Parathyroid adenoma (tissue), 2 donors: Measurements from ENCODE around the gene EGF.
"Not testable (repeated sequence)": the region's sequence is repeated elsewhere in the genome, so short reads cannot be mapped to it uniquely, and the experiment has no call there.

Experiments
- H2AFZ ChIP-seq: fragments of 300-600 bp; sonication (generic); one replicate; pipeline ENCODE4 v1.7.0; 2017; ENCODE audit warnings: antibody characterized with exemption, mild to moderate bottlenecking
- H3K27ac ChIP-seq: fragments of 300-600 bp; sonication (generic); one replicate; pipeline ENCODE4 v1.7.0; 2017
- H3K27me3 ChIP-seq: fragments of 300-600 bp; sonication (generic); one replicate; pipeline ENCODE4 v1.7.0; 2017; ENCODE audit warnings: low read length; ENCODE audit not compliant: control insufficient read depth, insufficient read depth
- H3K36me3 ChIP-seq: fragments of 300-600 bp; sonication (generic); one replicate; pipeline ENCODE4 v1.7.0; 2017; ENCODE audit warnings: low read length; ENCODE audit not compliant: control insufficient read depth, insufficient read depth
- H3K4me1 ChIP-seq: fragments of 300-600 bp; sonication (generic); one replicate; pipeline ENCODE4 v1.7.0; 2017; ENCODE audit warnings: control low read depth
- H3K4me2 ChIP-seq: fragments of 300-600 bp; sonication (generic); one replicate; pipeline ENCODE4 v1.7.0; 2017; ENCODE audit warnings: low read length
- H3K4me3 ChIP-seq: fragments of 300-600 bp; sonication (generic); one replicate; pipeline ENCODE4 v1.7.0; 2017; ENCODE audit warnings: low read depth, low read length
- H3K79me2 ChIP-seq: fragments of 300-600 bp; sonication (generic); one replicate; pipeline ENCODE4 v1.7.0; 2017; ENCODE audit warnings: control low read depth
- H3K9ac ChIP-seq: fragments of 300-600 bp; sonication (generic); one replicate; pipeline ENCODE4 v1.7.0; 2017; ENCODE audit warnings: mild to moderate bottlenecking
- H3K9me3 ChIP-seq: fragments of 300-600 bp; sonication (generic); one replicate; pipeline ENCODE4 v1.7.0; 2017; ENCODE audit warnings: low read length; ENCODE audit not compliant: control insufficient read depth
- CTCF ChIP-seq: fragments of 300-600 bp; sonication (generic); IDR thresholded peaks from one replicate; pipeline ENCODE4 v1.7.0; 2017; ENCODE audit warnings: antibody characterized with exemption, mild to moderate bottlenecking
- donor health status: primary hyperparathyroidism.

The EGF gene

GRCh38 chr4:109925396-109925795 is 12.7 kb downstream of the EGF start:
- TF ChIP-seq CTCF = no peak
- Histone ChIP-seq H3K4me1 (no peaks in the 10 kb centered on the region), H3K9me3 (no peaks in the 10 kb centered on the region)

DNA sequence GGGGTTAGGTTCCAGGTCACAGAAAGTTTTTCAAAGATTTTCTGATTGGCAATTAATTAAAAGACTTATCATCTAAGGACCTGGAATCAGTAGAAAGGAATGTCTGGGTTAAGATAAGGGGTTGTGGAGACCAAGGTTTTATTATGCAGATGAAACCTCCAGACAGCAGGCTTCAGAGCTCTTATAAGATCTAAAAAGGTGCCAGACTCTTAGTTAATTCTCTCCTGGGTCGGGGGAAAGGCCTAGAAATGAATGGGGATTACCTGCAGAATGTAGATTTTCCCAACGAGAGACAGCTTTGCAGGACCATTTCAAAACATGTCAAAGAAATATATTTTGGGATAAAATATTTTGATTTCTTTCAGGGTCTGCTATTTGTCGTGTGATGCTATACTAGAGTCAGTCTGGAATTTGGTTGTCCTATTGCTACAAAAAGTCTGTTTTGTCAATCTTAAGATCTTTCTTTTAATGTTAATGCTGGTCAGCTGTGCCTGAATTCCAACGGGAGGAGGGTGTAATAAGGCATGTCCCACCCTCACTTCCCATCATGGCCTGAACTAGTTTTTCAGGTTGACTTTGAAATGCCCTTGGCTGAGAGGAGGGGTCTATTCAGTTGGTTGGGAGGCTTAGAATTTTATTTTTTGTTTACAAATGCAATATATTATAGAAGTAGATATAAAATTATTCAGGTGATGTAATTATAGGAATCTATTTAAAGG is 15.8 kb downstream of the EGF start:
- H3K36me3 ChIP-seq = no peaks in the 10 kb centered on the region
- no peak overlapping the region for H3K27ac ChIP-seq
- no peaks in the 10 kb centered on the region for H3K9me3 ChIP-seq
- H3K79me2 ChIP-seq = no peaks in the 10 kb centered on the region
- H3K4me3 ChIP-seq = no peak overlapping the region
- H3K9ac ChIP-seq = no peak overlapping the region
- H3K4me1 ChIP-seq = no peaks in the 10 kb centered on the region
- H3K4me2 ChIP-seq = no peak overlapping the region
- TF ChIP-seq CTCF = no peak
- no peak overlapping the region for H2AFZ ChIP-seq
- H3K27me3 ChIP-seq = no peaks in the 10 kb centered on the region

More at GRCh38 chr4:109925396-109925795, 12.7 kb downstream of the EGF start:
- H3K36me3 ChIP-seq = no peaks in the 10 kb centered on the region
- H3K79me2 ChIP-seq = no peaks in the 10 kb centered on the region
- no peak overlapping the region for H2AFZ ChIP-seq
- H3K9ac ChIP-seq = no peak overlapping the region
- H3K27ac ChIP-seq = no peak overlapping the region
- no peak overlapping the region for H3K4me3 ChIP-seq
- H3K4me2 ChIP-seq = no peak overlapping the region
- no peaks in the 10 kb centered on the region for H3K27me3 ChIP-seq

DNA sequence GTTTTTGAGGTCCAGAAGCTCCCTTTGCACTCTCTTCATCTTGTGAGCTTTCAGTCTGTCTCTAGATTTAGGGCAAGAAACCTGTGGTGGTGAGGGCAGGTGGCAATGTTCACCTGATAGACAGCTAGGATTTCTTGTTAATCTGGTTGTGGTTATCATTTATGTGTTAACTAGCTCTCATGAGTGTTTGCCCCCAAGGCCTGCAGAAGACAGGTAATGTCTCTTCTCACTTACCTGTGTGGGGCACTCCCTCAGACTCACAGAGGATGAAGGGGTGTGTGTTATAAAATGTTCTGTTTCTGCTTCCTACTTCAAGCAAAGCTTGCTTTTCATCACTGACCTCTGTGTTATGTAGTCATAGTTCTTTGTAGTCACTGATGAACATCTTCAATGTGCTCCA is 17.8 kb downstream of the EGF start:
- no peak overlapping the region for H3K9ac ChIP-seq
- no peaks in the 10 kb centered on the region for H3K27me3 ChIP-seq
- H3K9me3 ChIP-seq = no peaks in the 10 kb centered on the region
- H3K27ac ChIP-seq = no peak overlapping the region
- TF ChIP-seq CTCF = no peak
- no peaks in the 10 kb centered on the region for H3K4me1 ChIP-seq
- H2AFZ ChIP-seq = no peak overlapping the region
- H3K36me3 ChIP-seq = no peaks in the 10 kb centered on the region
- H3K4me2 ChIP-seq = no peak overlapping the region
- no peak overlapping the region for H3K4me3 ChIP-seq
- H3K79me2 ChIP-seq = no peaks in the 10 kb centered on the region

GRCh38 chr4:109930872-109931271 is 18.2 kb downstream of the EGF start:
- no peak overlapping the region for H2AFZ ChIP-seq
- no peaks in the 10 kb centered on the region for H3K4me1 ChIP-seq
- no peaks in the 10 kb centered on the region for H3K36me3 ChIP-seq
- H3K79me2 ChIP-seq = no peaks in the 10 kb centered on the region
- H3K27ac ChIP-seq = no peak overlapping the region
- no peak for TF ChIP-seq CTCF
- H3K4me2 ChIP-seq = no peak overlapping the region
- no peaks in the 10 kb centered on the region for H3K27me3 ChIP-seq
- H3K9me3 ChIP-seq = no peaks in the 10 kb centered on the region
- H3K4me3 ChIP-seq = no peak overlapping the region
- no peak overlapping the region for H3K9ac ChIP-seq

DNA sequence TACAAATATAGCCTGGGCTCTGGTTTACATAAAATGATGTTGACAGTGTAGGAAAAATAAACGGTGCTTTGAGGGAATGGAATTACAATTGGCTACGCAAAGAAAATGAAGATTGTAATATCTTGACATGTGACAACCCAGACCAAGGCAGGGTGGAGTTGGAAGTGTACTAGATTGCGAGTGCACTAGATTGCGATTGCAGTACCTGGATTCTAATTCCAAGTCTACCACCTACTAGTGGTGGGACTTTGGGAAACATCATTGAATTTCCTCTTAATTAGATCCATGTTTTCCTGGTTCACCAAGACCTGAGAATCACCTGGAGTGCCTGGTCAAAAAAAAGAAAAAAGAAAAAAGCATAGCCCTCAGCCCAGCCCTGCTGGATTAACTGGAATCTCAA is 18.6 kb downstream of the EGF start:
- Histone ChIP-seq H3K36me3 (no peaks in the 10 kb centered on the region), H3K79me2 (no peaks in the 10 kb centered on the region), H3K4me3 (no peak overlapping the region), H3K9me3 (no peaks in the 10 kb centered on the region), H2AFZ (no peak overlapping the region), H3K4me2 (no peak overlapping the region), H3K27me3 (no peaks in the 10 kb centered on the region), H3K4me1 (no peaks in the 10 kb centered on the region), H3K9ac (no peak overlapping the region), H3K27ac (no peak overlapping the region)
- no peak for TF ChIP-seq CTCF

- H3K27me3 ChIP-seq, H3K9ac ChIP-seq, H3K36me3 ChIP-seq, H3K4me1 ChIP-seq, H3K9me3 ChIP-seq, H3K27ac ChIP-seq, H3K4me2 ChIP-seq, H3K4me3 ChIP-seq, H2AFZ ChIP-seq, H3K79me2 ChIP-seq: not testable (repeated sequence)
Observed at GRCh38 chr4:109937352-109937751, 24.7 kb downstream of the EGF start.
